CD4-positive, alpha-beta memory T cell (primary cell): ENCODE measurements around the gene CKAP2L. TPM values are rescaled to one million over a fixed set of nuclear protein-coding genes. Genes with fewer than 3 reads are reported as not detected.

Experiments used
- CTCF ChIA-PET: fragments of 350-600 bp; sonication (Branson Sonifier 250); formaldehyde crosslinking; loops from one replicate; lab custom pipeline; 2021; ENCODE audit warnings: inconsistent platforms; ENCODE audit not compliant: partially characterized antibody; lab: Charles Lee
- POLR2A ChIA-PET: fragments of 350-600 bp; sonication (Branson Sonifier 250); formaldehyde crosslinking; loops from one replicate; lab custom pipeline; 2021; ENCODE audit not compliant: partially characterized antibody; lab: Charles Lee
- DNase-seq, 5 donors: peaks; one replicate each; pipeline versions ENCODE4 v3.0.0 to v3.0.0-alpha.2; 2020 to 2022; ENCODE audit warnings: mixed read lengths in 1 of 5
- H3K27ac ChIP-seq: one replicate; pipeline ENCODE4 v1.7.0; 2013; ENCODE audit warnings: low read depth, low read length
- H3K27me3 ChIP-seq: 2 replicates; pipeline ENCODE4 v1.7.0; 2013; ENCODE audit warnings: mild to moderate bottlenecking, low read length, moderate library complexity; ENCODE audit not compliant: insufficient read depth
- H3K36me3 ChIP-seq: 2 replicates; pipeline ENCODE4 v1.7.0; 2013; ENCODE audit warnings: mild to moderate bottlenecking, low read length, moderate library complexity; ENCODE audit not compliant: insufficient read depth
- H3K4me1 ChIP-seq: 2 replicates; pipeline ENCODE4 v1.7.0; 2013; ENCODE audit warnings: mild to moderate bottlenecking, low read length, moderate library complexity; ENCODE audit not compliant: insufficient read depth
- H3K4me3 ChIP-seq, 2 donors: one replicate each; pipeline ENCODE4 v1.7.0; 2013; ENCODE audit warnings: low read length in 2 of 2, mild to moderate bottlenecking in 1 of 2
- H3K9me3 ChIP-seq, 2 donors: one replicate each; pipeline ENCODE4 v1.7.0; 2013; ENCODE audit warnings: low read length in 2 of 2, control low read depth in 1 of 2; ENCODE audit not compliant: control insufficient read depth in 1 of 2
- H3K27ac Mint-ChIP-seq, 7 donors: one replicate each; pipeline ENCODE4 v1.8.0; 2020 to 2021; ENCODE audit warnings: mixed read lengths in 7 of 7, mild to moderate bottlenecking in 6 of 7, inconsistent platforms in 3 of 7, moderate library complexity in 3 of 7
- H3K27me3 Mint-ChIP-seq, 2 donors: one replicate each; pipeline ENCODE4 v1.8.0; 2020 to 2021; ENCODE audit warnings: mixed read lengths in 2 of 2
- H3K36me3 Mint-ChIP-seq, 2 donors: one replicate each; pipeline ENCODE4 v1.8.0; 2020 to 2021; ENCODE audit warnings: mixed read lengths in 2 of 2, inconsistent platforms in 1 of 2, mild to moderate bottlenecking in 1 of 2
- H3K4me1 Mint-ChIP-seq, 4 donors: one replicate each; pipeline ENCODE4 v1.8.0; 2020 to 2021; ENCODE audit warnings: mixed read lengths in 4 of 4, mild to moderate bottlenecking in 1 of 4
- H3K4me3 Mint-ChIP-seq, 8 donors: one replicate each; pipeline ENCODE4 v1.8.0; 2020 to 2021; ENCODE audit warnings: mixed read lengths in 8 of 8, mild to moderate bottlenecking in 7 of 8, moderate library complexity in 6 of 8, inconsistent platforms in 3 of 8
- H3K9me3 Mint-ChIP-seq, 8 donors: one replicate each; pipeline ENCODE4 v1.8.0; 2020 to 2021; ENCODE audit warnings: mixed read lengths in 8 of 8, mild to moderate bottlenecking in 5 of 8, inconsistent platforms in 3 of 8, moderate library complexity in 1 of 8
- intact Hi-C: fragments of 100-400 bp; cut with micrococcal nuclease; formaldehyde crosslinking; loops from one replicate; pipeline ENCODE4 v1.15.1; 2023
- polyA plus RNA-seq, 2 donors: library from polyadenylated mRNA; unstranded; fragments of 300-500 nt; fragmentation: Illumina TruSeq; gene quantifications; one replicate each; pipeline ENCODE4 v1.2.3, GENCODE V29; 2021
- total RNA-seq, 2 experiments: library from RNA; stranded (reverse); gene quantifications; one replicate each; pipeline ENCODE4 v1.2.3, GENCODE V29; 2021

CKAP2L gene, protein sequence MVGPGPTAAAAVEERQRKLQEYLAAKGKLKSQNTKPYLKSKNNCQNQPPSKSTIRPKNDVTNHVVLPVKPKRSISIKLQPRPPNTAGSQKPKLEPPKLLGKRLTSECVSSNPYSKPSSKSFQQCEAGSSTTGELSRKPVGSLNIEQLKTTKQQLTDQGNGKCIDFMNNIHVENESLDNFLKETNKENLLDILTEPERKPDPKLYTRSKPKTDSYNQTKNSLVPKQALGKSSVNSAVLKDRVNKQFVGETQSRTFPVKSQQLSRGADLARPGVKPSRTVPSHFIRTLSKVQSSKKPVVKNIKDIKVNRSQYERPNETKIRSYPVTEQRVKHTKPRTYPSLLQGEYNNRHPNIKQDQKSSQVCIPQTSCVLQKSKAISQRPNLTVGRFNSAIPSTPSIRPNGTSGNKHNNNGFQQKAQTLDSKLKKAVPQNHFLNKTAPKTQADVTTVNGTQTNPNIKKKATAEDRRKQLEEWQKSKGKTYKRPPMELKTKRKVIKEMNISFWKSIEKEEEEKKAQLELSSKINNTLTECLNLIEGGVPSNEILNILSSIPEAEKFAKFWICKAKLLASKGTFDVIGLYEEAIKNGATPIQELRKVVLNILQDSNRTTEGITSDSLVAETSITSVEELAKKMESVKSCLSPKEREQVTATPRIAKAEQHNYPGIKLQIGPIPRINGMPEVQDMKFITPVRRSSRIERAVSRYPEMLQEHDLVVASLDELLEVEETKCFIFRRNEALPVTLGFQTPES
- under 1 TPM in 1 of 2 experiments, not detected in 1; 0.06 TPM for total RNA-seq
- polyA plus RNA-seq: under 1 TPM in 1 of 2 donors, not detected in 1; 0.21 TPM

DNA sequence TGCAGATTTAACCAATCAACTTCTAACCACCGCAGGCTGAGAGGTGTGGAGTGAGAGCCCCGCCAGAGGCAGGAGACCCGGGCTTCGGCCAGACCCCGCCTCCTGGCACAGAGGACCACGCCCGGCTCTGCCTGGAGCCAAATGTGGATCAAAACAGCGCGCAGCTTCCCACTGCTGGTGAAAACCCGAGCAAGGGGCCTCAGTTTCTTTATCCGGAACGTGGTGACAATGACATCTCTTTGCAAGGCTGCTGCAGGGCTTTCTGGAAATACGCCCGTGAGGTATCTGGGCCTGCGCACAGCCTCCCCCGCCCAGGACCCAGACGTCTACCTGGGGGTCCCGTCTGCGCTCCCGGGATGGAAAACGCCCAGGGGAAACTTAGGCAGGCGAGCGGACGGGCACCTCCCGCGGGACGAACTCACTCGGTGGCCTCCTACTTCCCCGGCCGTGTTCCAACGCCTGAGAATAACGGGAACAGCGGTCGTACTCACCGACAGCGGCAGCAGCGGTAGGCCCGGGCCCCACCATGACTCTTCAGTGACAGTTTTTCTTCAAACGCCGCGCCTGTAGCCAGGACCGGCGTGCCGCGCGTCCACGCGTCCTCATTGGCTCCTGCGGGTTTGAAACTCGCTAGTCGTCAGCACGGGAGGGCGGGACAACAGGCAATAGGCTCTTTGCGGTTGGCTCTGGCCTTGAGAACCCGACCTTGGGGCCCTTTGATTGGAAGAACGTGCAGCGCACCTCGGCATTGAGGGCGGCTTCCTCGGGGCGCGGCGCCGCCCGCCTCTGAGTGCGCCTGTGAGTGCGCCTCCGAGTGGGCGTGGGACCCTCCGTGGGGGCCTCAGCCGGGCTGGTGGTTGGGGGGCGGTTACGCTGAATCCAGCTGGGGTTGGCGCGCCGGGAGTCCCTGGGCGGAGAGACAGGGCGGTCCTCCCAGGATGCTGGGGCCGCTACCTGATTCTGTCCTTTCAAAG, at the start of gene CKAP2L:
TSS of gene CKAP2L (minus strand) at position 539 of the 974 bp plus-strand sequence. CDS start at position 528, 11 bp downstream.
- CTCF ChIA-PET: interaction anchor here (4.7 kb wide), 1 partner anchor 15 kb away, joined by 49 read pairs; no protein-coding TSS in a partner anchor
- Mint-ChIP-seq H3K4me3 (peak within 1 kb of the TSS; percentile 91 to 98 (median 95)), H3K4me1 (peaks cover 21 to 49% (median 35%) of the 10 kb centered on the region in 4 donors), H3K27ac (peak within 1 kb of the TSS; percentile 76 to 96 (median 92)), H3K36me3 (peaks cover 0 to 4% of the 10 kb centered on the region in 2 donors), H3K27me3 (no peaks in the 10 kb centered on the region), H3K9me3 (no peaks in the 10 kb centered on the region)
- POLR2A ChIA-PET: interaction anchor here (1.0 kb wide), 1 partner anchor 14 kb away, joined by 3 read pairs; no protein-coding TSS in a partner anchor
- peak within 1 kb of the TSS; percentile 39 to 85 for H3K4me3 ChIP-seq
- H3K27me3 ChIP-seq: no peaks in the 10 kb centered on the region
- intact Hi-C loops: loop anchor here (1.0 to 5.0 kb wide), 2 partner anchors 180 to 1642 kb away; partner anchors contain the start of genes BCL2L11 and CHCHD5
- peak within 1 kb of the TSS; percentile 60 for H3K27ac ChIP-seq
- no peaks in the 10 kb centered on the region for H3K36me3 ChIP-seq
- DNase-seq: peak; percentile 94 to 98 (median 96)
- peaks cover 29% of the 10 kb centered on the region for H3K4me1 ChIP-seq
- H3K9me3 ChIP-seq: no peaks in the 10 kb centered on the region

GRCh38 chr2:112813280-112813966, 49.0 kb upstream of the CKAP2L start:
- Mint-ChIP-seq H3K4me3 (no peak overlapping the region), H3K27ac (no peak overlapping the region), H3K9me3 (peaks cover 0 to 9% (median 3%) of the 10 kb centered on the region in 8 donors), H3K4me1 (peaks cover 11 to 25% (median 17%) of the 10 kb centered on the region in 4 donors), H3K27me3 (no peaks in the 10 kb centered on the region), H3K36me3 (no peaks in the 10 kb centered on the region)
- DNase-seq: no peak
- H3K27ac ChIP-seq: no peak overlapping the region
- H3K4me3 ChIP-seq: no peak overlapping the region
- H3K27me3 ChIP-seq: no peaks in the 10 kb centered on the region
- CTCF ChIA-PET: interaction anchor here (0.6 kb wide), 1 partner anchor 63 kb away, joined by 3 read pairs; no protein-coding TSS in a partner anchor
- H3K36me3 ChIP-seq: no peaks in the 10 kb centered on the region
- no peaks in the 10 kb centered on the region for H3K9me3 ChIP-seq
- intact Hi-C loops: no loop called here
- peaks cover 18% of the 10 kb centered on the region for H3K4me1 ChIP-seq
- POLR2A ChIA-PET: no interaction called here

DNA sequence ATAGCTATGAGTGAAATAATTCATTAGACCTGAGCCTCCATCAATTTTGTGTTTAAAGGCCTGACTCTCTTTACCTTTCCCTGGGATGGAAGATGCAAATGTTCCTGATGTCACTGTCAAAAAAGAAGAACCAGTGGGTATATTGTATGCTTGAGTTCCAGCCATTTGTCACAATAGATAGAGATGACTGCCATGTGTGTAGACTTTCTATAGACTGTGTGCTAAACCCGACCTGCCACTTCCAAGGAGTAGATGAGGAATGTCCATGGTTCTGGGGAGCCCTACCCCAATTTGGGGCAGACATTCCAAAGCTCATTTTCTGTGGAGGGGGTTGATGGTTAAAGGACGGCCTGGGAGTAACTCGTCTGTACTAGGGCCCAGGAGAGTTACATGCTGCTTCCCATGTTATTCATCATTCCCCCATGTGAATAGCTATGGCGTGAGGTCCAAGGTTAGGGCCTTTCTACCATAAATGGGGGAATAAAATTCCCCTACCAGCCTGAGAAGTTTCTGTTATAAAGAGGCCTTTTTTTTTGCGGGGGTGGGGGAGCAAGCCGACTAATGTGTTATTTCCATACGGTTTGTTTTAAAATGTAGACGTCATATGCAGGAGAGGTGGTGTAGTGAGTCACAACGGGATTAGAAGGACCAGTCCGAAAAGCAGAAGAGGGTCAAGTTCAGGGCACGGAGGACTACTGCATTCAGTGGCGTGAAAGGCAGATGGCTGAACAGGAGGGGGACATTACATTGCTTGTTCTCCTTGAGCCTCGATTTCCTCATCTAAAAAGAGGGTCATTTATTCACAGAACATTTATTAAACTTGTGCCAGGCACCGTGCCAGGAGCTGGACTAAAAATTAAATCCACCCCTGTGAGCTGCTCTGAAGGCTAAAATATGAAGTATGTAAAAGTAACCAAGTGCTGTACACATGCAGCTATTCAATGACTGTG, 48.2 kb upstream of the CKAP2L start:
- Mint-ChIP-seq H3K9me3 (peaks cover 0 to 12% (median 4%) of the 10 kb centered on the region in 8 donors), H3K27me3 (no peaks in the 10 kb centered on the region), H3K36me3 (no peaks in the 10 kb centered on the region), H3K4me1 (peaks cover 11 to 25% (median 17%) of the 10 kb centered on the region in 4 donors), H3K27ac (peak overlapping the region in 3 of 7 donors; percentile 67 to 75 (median 75)), H3K4me3 (peak overlapping the region in 2 of 8 donors; percentile 35 to 47)
- Histone ChIP-seq H3K27ac (no peak overlapping the region), H3K36me3 (no peaks in the 10 kb centered on the region), H3K27me3 (no peaks in the 10 kb centered on the region), H3K4me1 (peaks cover 18% of the 10 kb centered on the region), H3K9me3 (no peaks in the 10 kb centered on the region), H3K4me3 (no peak overlapping the region)
- intact Hi-C loops: no loop called here
- ChIA-PET POLR2A (interaction anchor here (0.6 kb wide), 1 partner anchor 21 kb away, joined by 3 read pairs; no protein-coding TSS in a partner anchor), CTCF (interaction anchor here (0.6 kb wide), 1 partner anchor 62 kb away, joined by 3 read pairs; no protein-coding TSS in a partner anchor)
- DNase-seq: no peak

- Mint-ChIP-seq H3K27me3 (no peaks in the 10 kb centered on the region), H3K4me3 (peak overlapping the region in 3 of 8 donors; percentile 11 to 47 (median 46)), H3K9me3 (peaks cover 0 to 16% (median 9%) of the 10 kb centered on the region in 8 donors), H3K36me3 (no peaks in the 10 kb centered on the region), H3K27ac (peak overlapping the region in 3 of 7 donors; percentile 17 to 75 (median 67)), H3K4me1 (peaks cover 11 to 25% (median 17%) of the 10 kb centered on the region in 4 donors)
- H3K9me3 ChIP-seq: no peaks in the 10 kb centered on the region
- peak in 2 of 5 donors; percentile 1 to 7 for DNase-seq
- CTCF ChIA-PET: no interaction called here
- no peak overlapping the region for H3K4me3 ChIP-seq
- peaks cover 18% of the 10 kb centered on the region for H3K4me1 ChIP-seq
- no peaks in the 10 kb centered on the region for H3K27me3 ChIP-seq
- intact Hi-C loops: no loop called here
- H3K27ac ChIP-seq: no peak overlapping the region
- POLR2A ChIA-PET: interaction anchor here (0.6 kb wide), 1 partner anchor 20 kb away, joined by 3 read pairs; no protein-coding TSS in a partner anchor
- H3K36me3 ChIP-seq: no peaks in the 10 kb centered on the region
Measured at GRCh38 chr2:112811841-112812306, 47.5 kb upstream of the CKAP2L start.

- Mint-ChIP-seq H3K36me3 (no peaks in the 10 kb centered on the region), H3K4me3 (peak overlapping the region in 3 of 8 donors; percentile 8 to 55 (median 26)), H3K27me3 (no peaks in the 10 kb centered on the region), H3K9me3 (peaks cover 0 to 16% (median 9%) of the 10 kb centered on the region in 8 donors), H3K27ac (peak overlapping the region in 3 of 7 donors; percentile 17 to 85 (median 78)), H3K4me1 (peaks cover 11 to 25% (median 17%) of the 10 kb centered on the region in 4 donors)
- Histone ChIP-seq H3K27me3 (no peaks in the 10 kb centered on the region), H3K36me3 (no peaks in the 10 kb centered on the region), H3K9me3 (no peaks in the 10 kb centered on the region), H3K4me3 (no peak overlapping the region), H3K4me1 (peaks cover 18% of the 10 kb centered on the region), H3K27ac (no peak overlapping the region)
- CTCF ChIA-PET: no interaction called here
- intact Hi-C loops: no loop called here
- POLR2A ChIA-PET: no interaction called here
- no peak for DNase-seq
Measured at GRCh38 chr2:112811276-112811831, 46.9 kb upstream of the CKAP2L start.
